HG03139 (cell line): ENCODE results near the gene IL4R.
"Not testable (repeated sequence)": the region's sequence is repeated elsewhere in the genome, so short reads cannot be mapped to it uniquely, and the experiment has no call there.

Experiments
- ATAC-seq: cut with Tn5 transposase; IDR thresholded peaks from one replicate; pipeline ENCODE4 v1.9.1; 2021; ENCODE audit not compliant: unreplicated experiment

Gene IL4R

DNA sequence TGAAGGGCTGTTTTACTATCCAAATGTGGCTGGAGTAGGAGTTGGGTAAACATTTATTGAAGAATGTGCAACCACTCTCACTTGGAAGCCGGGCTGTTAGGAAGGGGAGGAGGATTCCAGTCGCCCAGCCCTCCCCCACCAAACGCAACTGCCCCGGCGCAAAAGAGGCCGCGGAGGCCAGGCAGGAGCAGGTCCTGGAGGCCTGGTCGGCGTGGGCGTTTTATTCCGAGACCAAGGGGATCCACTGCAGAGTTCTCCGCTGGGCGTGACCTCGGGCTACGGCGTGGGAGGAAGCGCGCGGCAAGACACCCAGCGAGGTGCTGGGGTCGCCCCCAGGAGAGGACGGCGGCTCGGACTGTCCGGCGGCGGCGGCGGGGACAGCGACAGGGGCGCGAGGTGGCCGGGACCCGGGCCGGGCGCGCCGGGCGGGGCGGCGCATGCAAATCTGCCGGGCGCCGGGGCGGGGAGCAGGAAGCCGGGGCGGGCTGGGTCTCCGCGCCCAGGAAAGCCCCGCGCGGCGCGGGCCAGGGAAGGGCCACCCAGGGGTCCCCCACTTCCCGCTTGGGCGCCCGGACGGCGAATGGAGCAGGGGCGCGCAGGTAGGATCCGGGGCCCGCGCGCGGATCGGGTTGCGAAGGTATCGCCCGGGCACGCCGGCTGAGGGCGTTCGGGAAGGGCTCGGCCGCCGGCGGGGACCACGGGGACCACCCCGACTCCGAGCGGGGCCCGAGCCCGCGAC is at the start of gene IL4R:
Gene IL4R, plus strand, starts transcription at position 553 of the 739 bp plus-strand sequence. CDS start 26,230 bp downstream, outside the sequence.
- ATAC-seq, result peak; percentile 41

DNA sequence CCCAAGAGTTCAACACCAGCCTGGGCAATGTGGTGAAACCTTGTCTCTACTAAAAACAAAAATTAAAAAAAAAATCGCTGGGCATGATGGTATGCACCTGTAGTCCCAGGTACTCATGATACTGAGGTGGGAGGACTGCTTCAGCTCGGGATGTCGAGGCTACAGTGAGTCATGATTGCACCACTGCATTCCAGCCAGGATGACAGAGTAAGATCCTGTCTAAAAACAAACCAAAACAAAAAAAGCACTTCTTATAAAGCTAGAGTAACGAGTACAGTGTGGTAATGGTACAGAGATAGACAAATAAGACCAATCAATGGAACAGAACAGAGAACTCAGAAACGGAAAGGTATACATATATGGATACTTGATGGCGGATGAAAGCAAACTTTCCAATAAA is 49.6 kb upstream of the IL4R start:
- no peak for ATAC-seq

DNA sequence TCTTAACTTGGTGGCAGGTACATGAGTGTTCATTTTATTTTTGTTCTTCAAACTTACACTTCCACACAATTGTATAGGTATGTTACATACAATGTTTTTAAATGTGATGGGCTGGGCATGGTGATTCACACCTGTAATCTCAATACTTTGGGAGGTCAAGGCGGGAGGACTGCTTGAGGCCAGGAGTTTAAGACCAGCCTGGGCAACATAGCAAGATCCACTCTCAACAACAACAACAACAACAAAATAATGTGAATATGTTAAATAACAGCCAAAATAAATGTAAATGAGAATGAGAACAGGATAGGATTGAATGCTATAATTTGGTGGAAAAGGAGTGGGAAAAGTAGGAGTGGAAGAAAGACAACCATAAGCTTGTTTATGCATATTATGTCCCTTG is 47.8 kb upstream of the IL4R start:
- ATAC-seq, result no peak

DNA sequence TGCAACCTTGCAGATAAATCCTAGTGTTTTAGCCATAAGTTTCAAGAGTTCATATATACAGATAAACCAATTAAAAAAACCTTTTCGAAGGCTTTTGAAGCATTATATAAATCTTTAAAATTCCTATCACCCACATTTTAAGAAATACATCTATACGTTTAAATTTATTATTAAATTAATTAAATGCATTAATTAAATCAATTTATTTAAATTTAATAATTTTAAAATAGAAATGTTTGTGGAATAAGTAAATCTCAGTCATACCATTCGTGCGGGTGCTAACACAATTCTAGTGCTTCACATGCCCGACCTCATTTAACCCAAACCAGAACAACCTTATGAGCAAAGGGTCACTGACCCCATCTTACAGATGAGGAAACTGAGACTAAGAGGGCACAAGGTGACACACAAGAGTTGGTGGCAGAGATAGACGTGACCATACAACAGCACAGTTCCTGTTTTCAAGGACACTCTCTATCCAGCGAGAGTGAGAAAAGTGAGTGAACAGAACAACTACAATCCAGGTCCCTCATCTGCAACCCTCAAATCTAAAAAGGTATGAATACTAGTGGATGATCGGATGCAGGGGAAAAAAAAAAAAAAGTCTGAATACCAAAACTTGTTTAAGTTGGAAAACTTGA is 46.6 kb upstream of the IL4R start:
- no peak for ATAC-seq

DNA sequence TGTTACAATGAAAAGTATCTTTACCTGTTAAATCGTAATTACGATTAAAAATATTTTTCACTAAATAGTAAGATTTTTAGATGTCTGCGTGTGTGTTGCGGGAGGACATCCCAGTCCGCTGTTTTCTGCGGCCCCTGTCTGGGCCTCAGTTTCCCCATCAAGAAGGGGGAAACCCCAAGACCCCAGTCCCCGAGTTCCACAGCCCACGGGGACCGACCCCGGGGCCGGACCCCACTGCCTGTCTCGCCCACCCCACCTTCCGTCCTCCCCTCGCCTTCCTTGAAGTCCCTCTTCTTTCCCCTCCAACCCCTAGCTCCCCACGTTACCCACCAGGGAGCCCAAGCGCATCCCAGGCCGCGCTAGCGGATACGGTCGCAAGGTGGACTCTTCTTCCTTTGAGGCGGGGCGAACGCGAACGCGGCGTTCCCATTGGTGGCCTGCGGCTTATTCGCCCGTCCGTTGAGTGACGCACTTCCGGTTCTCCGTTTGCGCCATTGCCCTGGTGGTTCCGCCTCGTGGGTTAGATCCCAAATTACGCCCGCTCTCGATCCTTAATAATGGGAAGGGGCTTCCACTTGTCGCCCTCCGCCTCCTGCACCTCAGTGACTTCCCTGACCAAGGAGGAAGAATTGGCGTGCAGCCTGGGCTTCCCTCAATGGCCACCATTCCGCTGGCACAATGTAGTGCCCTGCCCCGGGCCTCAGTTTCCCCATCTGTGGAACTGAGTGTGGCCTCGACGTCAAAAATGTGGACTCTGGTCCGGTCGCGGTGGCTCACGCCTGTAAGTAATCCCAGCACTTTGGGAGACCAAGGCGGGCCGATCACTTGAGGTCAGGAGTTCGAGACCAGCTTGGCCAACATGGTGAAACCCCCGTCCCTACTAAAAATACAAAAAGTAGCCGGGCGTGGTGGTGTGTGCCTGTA is 45.1 kb upstream of the IL4R start, which contains the start of gene NSMCE1:
Gene NSMCE1, minus strand, starts transcription at position 397 of the 924 bp plus-strand sequence. CDS start 11,202 bp downstream, outside the sequence.
- ATAC-seq, result peak; percentile 93

DNA sequence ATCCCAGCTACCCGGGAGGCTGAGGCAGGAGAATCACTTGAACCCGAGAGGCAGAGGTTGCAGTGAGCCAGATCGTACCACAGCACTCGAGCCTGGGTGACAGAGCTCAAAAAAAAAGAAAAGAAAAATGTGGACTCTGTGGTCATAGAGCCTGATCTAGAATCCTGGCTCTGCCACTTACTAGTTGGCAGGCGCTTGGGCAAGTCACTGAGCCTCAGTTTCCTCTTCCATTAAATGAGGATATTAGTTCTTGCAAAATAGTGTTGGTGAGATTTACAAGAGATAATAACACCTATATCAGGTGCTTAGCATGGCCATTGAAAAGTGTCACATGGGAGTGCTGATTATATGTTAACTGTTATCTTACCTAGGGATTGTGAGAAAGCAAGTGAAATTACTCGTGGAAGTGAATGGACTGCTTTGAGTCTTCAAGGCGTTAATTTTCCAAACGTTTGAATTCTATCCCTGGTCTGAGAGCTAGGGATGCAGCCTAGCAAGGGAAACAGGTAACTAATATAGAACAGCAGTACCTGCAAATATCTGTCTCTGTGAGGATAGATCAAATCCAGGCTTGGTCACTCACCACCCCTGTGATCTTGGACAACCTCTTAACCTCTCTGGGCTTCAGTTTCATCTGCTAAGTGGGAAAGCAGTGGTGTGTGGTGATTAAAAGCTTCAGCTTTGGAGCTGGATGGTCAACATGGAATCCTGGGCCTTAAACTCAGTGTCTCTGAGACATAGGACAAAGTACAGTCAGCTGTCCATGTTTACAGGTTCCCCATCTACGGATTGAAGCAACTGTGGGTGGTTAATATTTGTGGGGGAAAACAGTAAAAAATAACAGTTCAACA is 44.2 kb upstream of the IL4R start:
- no peak for ATAC-seq

DNA sequence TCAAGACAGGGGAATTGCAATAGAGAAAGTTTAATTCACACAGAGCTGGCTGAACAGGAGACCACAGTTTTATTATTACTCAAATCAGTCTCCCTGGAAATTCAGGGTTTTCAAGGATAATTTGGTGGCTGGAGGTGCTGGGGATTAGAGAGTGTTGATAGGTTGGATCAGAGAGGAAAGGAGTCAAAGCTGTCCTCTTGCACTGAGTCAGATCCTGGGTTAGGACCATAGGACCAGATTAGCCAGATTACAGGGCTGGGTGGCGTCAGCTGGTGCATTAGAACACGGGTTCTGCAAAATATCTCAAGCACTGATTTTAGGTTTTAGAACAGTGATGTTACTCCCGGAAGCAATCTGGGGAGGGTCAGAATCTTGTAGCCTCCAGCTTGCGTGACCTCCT is 43.4 kb upstream of the IL4R start:
- no peak for ATAC-seq

DNA sequence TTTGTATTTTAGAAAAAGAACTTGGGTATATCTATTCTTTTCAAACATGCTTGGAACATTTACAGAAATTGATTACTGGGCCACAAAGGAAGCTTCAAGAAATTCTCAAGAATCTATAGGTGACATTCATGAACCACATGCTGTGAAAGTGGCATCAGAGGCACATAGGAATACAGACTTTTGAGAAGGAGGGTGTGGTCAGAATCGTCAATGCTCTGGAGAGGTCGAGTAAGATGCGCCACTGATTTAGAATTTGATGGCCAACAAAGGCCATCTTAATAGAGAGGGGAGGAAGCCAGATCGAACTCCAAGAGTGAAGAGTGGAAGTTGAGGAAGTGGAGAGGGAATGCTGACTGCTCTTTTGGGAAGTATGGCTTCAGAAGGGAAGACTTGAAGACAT is 41.7 kb upstream of the IL4R start:
- ATAC-seq, result no peak

DNA sequence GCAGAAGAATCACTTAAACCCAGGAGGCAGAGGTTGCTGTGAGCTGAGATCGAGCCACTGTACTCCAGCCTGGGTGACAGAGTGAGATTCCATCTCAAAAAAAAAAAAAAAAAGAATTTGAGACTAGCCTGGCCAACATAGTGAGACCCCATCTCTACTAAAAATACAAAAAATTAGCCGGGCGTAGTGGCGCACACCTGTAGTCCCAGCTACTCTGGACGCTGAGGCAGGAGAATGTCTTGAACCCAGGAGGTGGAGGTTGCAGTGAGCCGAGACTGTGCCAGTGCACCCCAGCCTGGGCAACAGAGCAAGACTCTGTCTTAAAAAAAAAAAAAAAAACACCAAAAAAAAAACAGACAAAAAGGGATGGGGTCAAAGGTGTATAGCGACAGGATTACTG is 41.1 kb upstream of the IL4R start:
- not testable (repeated sequence) for ATAC-seq

DNA sequence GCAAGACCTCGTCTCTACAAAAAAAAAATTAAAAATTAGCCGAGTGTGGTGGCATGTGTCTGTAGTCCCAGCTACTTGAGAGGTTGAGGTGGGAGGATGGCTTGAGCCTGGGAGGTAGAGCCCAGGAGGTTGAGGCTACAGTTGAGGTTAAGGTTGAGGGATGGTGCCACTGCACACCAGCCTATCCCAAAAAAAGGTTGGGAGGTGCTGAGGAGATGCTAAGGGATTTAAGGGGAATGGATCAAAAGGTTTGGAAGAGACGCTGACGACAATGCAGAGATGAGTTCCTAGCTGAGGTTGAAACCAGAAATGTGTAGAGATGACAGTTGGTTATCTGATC is 40.5 kb upstream of the IL4R start:
- no peak for ATAC-seq

DNA sequence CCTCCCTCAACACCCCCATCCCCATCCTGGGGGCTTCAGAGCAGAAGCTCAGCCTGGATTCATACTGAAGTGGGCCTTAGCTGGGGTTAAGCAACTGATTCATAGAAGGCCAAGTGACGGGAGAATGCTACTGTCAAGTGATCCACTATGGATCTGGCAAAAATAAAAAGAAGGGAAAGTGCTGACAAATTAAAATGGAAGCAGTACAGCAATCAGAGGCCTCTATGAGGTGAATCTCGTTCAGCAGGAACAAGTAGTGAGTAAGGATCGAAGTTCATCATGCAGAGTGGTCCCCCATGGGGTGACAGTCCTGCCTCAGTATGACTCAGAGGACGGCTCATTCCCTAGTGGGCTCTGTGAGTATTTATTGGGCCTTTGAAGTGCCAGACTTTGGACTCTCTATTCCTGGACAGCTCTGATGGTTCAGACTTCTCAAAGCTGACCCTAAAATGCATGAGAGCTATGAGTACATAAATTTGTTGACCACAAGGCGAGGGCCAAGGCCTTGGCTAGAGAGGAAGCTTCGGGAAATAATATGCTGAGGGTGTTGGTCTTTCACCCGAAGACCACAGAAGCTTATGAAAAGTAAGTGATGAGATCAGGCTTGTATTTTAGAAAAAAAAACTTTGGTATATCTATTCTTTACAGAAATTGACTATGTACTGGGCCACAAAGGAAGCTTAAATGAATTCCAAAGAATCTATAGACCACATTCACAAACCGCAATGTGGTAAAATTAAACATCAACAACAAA is 39.9 kb upstream of the IL4R start:
- ATAC-seq, result no peak

DNA sequence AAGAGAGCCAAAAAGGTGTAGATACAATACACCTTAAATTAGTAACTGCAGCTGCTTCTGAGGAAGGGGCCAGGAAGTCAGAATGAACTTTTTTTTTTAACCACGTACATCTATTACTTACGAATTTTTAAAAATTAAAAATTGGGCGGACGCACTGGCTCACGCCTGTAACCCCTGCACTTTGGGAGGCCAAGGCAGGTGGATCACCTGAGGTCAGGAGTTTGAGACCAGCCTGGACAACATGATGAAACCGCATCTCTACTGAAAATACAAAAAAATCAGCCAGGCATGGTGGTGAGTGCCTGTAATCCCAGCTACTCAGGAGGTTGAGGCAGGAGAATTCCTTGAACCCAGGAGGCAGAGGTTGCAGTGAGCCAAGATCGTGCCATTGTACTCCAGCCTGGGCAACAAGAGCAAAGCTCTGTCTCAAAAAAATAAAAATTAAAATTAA is 39.3 kb upstream of the IL4R start:
- ATAC-seq, result not testable (repeated sequence)

DNA sequence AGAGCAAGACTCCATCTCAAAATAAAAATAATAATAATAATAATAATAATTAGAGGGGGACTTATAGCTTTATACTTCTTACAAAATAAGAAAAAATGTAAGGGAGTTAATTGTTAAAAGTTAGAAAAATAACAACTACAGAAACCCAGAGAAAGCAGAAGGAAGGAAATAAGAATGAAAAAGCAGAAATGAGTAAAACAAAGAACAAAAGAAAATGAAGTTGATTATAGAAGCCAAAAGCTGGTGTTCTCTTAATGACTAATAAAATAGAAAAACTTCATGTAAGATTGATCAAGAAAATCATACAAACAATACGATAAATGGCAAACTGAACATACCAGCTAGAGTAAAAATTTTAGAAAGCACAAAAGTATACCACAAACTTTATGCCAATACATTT is 38.4 kb upstream of the IL4R start:
- no peak for ATAC-seq

DNA sequence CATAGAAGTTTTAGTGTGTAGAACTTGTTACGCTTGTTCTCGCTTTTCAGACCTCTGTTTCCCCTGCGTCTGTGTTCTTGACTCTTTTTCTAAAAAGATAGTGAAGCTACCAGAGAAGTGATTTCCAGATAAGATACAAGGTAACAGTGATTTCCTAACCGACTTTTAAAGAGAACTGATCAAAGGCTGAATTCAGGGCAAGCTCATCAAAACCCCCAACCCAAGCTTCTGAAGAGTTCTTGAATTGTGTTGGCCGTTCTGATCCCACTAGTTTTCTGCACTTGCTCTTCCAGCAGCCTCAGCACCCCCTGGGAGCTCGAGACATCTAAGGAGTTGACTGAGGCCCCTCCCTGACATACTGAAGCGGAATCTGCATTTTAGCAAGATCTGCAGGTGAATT is 32.5 kb upstream of the IL4R start:
- ATAC-seq, result no peak

DNA sequence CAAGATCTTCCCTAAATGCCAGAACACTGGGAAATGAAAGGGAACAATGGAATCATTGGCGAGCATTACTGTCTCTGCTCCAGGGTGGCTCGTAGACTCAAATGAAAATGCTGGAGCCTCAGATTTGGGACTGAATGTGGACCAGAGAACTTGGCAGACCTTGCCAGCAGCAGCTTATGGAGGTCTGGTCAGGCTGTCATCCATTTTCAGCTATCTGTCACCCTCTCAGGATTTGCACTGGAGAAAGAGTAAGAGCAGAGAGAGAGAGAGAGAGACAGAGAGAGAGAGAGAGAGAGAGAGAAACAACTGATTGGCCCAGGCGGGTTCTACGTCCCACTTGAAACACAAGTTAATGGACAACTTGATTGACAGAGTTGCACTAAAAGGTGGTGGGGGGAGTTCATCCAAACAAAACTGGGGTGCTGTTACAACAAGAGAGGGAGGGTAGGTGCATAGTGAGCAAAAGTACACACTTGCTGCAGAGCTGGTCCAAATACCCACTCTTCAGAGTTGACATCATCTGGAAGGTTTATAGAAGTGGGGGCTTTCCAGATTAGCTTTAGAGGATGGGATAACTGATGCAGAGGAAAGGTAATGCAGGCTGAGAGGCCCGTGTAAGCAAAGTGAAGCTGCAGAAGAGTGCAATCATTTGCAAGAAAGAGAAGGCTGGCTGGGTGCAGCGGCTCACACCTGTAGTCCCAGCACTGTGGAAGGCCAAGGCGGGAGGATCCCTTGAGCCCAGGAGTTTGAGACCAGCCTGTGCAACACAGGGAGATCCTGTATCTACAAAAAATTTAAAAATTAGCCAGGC is 28.7 kb upstream of the IL4R start:
- no peak for ATAC-seq

DNA sequence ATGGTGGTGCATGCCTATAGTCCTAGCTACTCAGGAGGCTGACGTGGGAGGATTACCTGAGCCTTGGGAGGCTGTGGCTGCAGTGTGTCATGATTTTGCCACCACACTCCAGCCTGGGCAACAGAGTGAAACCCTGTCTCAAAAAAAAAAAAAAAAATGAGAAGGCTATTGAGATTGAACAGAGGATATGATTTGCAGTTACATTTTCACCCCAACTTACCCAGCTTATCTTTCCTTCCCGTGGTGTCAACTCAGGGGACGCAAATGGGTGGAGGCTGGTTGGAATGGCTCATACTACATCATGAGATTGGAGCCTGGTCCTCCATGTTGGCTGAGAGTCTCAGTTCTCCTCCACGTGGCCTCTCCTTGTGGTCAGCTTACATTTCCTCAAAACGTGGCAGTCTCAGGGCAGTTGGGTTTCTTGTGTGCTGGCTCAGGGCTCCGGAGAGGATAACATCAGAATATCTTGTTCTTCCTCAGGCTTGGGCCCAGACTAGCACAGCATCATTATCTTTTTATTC is 28.0 kb upstream of the IL4R start:
- ATAC-seq, result no peak

DNA sequence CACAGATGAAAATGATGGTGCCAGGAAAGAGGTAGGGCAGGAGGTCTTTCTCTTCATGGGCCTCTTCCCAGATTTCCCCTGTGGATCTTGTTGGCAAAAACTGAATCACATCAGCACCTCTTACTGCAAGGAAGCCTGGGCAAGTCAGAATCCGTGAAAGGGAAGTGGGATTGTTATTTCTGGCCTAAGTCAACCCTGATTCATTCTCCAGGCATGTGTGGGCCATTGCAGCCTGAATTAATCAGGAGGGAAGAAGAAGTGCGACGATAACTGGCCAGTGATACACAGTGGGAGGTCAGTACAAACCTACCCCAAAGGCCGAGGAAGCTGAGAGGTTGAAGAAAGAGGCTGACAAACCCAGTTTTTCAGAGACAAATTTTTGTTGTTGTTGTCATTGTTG is 27.3 kb upstream of the IL4R start:
- no peak for ATAC-seq

DNA sequence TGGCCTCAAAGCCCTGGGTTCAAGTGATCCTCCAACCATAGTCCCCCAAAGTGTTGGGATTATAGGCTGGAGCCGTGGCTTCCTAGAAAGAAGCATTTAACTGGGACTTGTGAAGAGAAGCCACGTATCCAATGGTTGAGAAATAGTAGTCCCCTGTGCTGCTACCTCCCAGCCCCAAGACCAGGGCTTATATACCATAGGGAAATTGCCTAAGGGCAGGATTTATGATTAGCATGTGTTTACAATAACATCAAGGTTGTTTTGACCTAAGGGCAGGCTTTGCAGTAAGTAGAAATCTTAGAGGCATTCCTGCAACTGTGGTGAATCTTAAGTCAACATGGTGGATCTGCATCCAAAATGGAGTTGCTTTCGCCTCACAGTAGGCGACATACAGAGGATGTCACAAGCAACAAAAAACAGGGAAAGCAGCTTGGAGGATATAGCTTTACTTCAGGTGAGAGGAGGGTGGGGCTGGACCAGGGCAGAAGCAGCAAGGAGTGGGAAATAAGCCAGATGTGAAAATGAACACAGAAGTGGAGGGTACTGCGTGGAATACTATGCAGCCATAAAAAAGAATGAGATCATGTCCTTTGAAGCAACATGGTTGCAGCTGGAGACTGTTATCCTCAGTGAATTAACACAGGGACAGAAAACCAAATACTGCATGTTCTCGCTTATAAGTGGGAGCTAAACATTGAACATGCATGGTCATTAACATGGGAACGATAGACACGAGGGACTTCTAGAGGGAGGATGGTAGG is 26.5 kb upstream of the IL4R start:
- no peak for ATAC-seq
